DOHH2 (cell line): Measurements from ENCODE around the gene MCU.
"Not testable (repeated sequence)": the region's sequence is repeated elsewhere in the genome, so short reads cannot be mapped to it uniquely, and the experiment has no call there.

ENCODE experiments used
- H3F3A ChIP-seq: fragments of 200-600 bp; sonication (generic), shearing (Covaris generic); 2 replicates; pipeline ENCODE4 v1.6.0; 2016; ENCODE audit warnings: antibody characterized with exemption, mild to moderate bottlenecking; ENCODE audit not compliant: control insufficient read depth, insufficient read depth
- H3K27ac ChIP-seq: fragments of 200-600 bp; sonication (generic); 2 replicates; pipeline ENCODE4 v1.5.1; 2014; ENCODE audit warnings: low read depth, mild to moderate bottlenecking, low read length, moderate library complexity
- H3K27me3 ChIP-seq: fragments of 200-600 bp; sonication (generic); 2 replicates; pipeline ENCODE4 v1.6.1; 2014; ENCODE audit warnings: mild to moderate bottlenecking, low read length, mixed read lengths; ENCODE audit not compliant: control insufficient read depth
- H3K36me3 ChIP-seq: fragments of 200-600 bp; sonication (generic); 2 replicates; pipeline ENCODE4 v1.6.1; 2014; ENCODE audit warnings: mild to moderate bottlenecking, low read length, moderate library complexity, mixed read lengths; ENCODE audit not compliant: control insufficient read depth
- H3K4me1 ChIP-seq: fragments of 200-600 bp; sonication (generic); 2 replicates; pipeline ENCODE4 v1.6.1; 2014; ENCODE audit warnings: mild to moderate bottlenecking, low read length, mixed read lengths; ENCODE audit not compliant: control insufficient read depth
- H3K4me2 ChIP-seq: fragments of 200-600 bp; sonication (generic); 2 replicates; pipeline ENCODE4 v1.6.0; 2014; ENCODE audit warnings: mild to moderate bottlenecking, low read length, moderate library complexity
- H3K4me3 ChIP-seq: fragments of 200-600 bp; sonication (generic); 2 replicates; pipeline ENCODE4 v1.5.1; 2014; ENCODE audit warnings: mild to moderate bottlenecking, low read length, mixed read lengths
- H3K79me2 ChIP-seq: fragments of 200-600 bp; sonication (generic); 2 replicates; pipeline ENCODE4 v1.6.1; 2014; ENCODE audit warnings: mild to moderate bottlenecking, low read length, mixed read lengths; ENCODE audit not compliant: control insufficient read depth
- H3K9me2 ChIP-seq: fragments of 200-600 bp; sonication (generic); replicated peaks from 2 replicates; pipeline ENCODE4 v1.6.1; 2014; ENCODE audit warnings: mild to moderate bottlenecking, low read length, mixed read lengths; ENCODE audit not compliant: control insufficient read depth
- H3K9me3 ChIP-seq: fragments of 200-600 bp; sonication (generic); 2 replicates; pipeline ENCODE4 v1.6.1; 2014; ENCODE audit warnings: antibody characterized with exemption, low read length, mixed read lengths; ENCODE audit not compliant: control insufficient read depth, insufficient read depth
- H4K20me1 ChIP-seq: fragments of 200-600 bp; sonication (generic); 2 replicates; pipeline ENCODE4 v1.6.0; 2014; ENCODE audit warnings: low read depth, mild to moderate bottlenecking, antibody characterized with exemption, low read length, moderate library complexity; ENCODE audit not compliant: control insufficient read depth, insufficient read depth
- CTCF ChIP-seq: fragments of 200-600 bp; sonication (generic); IDR thresholded peaks from one replicate; pipeline ENCODE4 v1.5.1; 2014; ENCODE audit warnings: antibody characterized with exemption, mild to moderate bottlenecking, low read depth, low read length; ENCODE audit not compliant: poor library complexity, severe bottlenecking
- EZH2phosphoT487 ChIP-seq: fragments of 200-600 bp; sonication (generic); IDR thresholded peaks from 2 replicates; pipeline ENCODE4 v1.6.1; 2017; ENCODE audit warnings: borderline replicate concordance, mild to moderate bottlenecking, antibody characterized with exemption, low read length, moderate library complexity, mixed read lengths

Gene MCU

GRCh38 chr10:72735288-72735936, 43.5 kb downstream of the MCU start:
- no peak overlapping the region for H3K4me3 ChIP-seq
- no peaks in the 10 kb centered on the region for H3K27me3 ChIP-seq
- 0 out of 2 replicates have a peak, but pooled peaks cover 3% of the 10 kb centered on the region for H4K20me1 ChIP-seq
- TF ChIP-seq EZH2phosphoT487 (no peak), CTCF (no peak)
- H3K27ac ChIP-seq = no peak overlapping the region
- H3K4me1 ChIP-seq = peaks cover 19% of the 10 kb centered on the region
- H3K9me3 ChIP-seq = no peaks in the 10 kb centered on the region
- peaks cover 2% of the 10 kb centered on the region; the same call in 1 of the 2 replicates for H3K79me2 ChIP-seq
- H3K4me2 ChIP-seq = no peak overlapping the region
- H3K9me2 ChIP-seq = no peaks in the 10 kb centered on the region
- no peaks in the 10 kb centered on the region for H3K36me3 ChIP-seq
- H3F3A ChIP-seq = no peaks in the 10 kb centered on the region

- Histone ChIP-seq H3K36me3 (no peaks in the 10 kb centered on the region), H4K20me1 (0 out of 2 replicates have a peak, but pooled peaks cover 3% of the 10 kb centered on the region), H3K9me3 (no peaks in the 10 kb centered on the region), H3K4me1 (peaks cover 19% of the 10 kb centered on the region), H3K9me2 (no peaks in the 10 kb centered on the region), H3K27ac (no peak overlapping the region), H3K4me3 (no peak overlapping the region), H3K27me3 (no peaks in the 10 kb centered on the region), H3F3A (no peaks in the 10 kb centered on the region), H3K79me2 (peaks cover 2% of the 10 kb centered on the region; the same call in 1 of the 2 replicates), H3K4me2 (no peak overlapping the region)
- TF ChIP-seq EZH2phosphoT487 = no peak
- no peak for TF ChIP-seq CTCF
Observed at GRCh38 chr10:72736176-72736827, 44.4 kb downstream of the MCU start.

DNA sequence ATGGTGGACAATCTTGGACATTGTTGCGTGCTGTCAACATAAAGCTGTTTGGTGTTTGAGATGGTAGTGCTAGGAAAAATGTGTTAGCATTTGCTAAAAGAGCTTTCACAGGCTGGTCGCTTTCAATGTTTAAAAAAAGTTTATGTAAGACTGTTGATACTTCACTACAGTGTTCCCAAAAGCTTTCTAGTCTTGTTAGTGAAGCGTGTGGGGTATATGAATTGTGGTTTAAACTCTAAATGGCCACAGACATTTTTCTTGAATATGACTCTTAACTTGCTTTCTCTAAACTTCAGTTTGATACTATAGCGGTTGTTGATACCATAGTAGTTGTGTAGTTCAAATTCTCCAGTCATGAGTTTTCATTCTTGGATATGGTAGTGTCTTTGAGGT, 44.9 kb downstream of the MCU start:
- Histone ChIP-seq H3F3A (no peaks in the 10 kb centered on the region), H3K9me3 (no peaks in the 10 kb centered on the region), H3K4me1 (peaks cover 19% of the 10 kb centered on the region), H3K27me3 (no peaks in the 10 kb centered on the region), H3K9me2 (no peaks in the 10 kb centered on the region), H3K4me3 (no peak overlapping the region), H3K36me3 (no peaks in the 10 kb centered on the region), H4K20me1 (0 out of 2 replicates have a peak, but pooled peaks cover 5% of the 10 kb centered on the region), H3K27ac (no peak overlapping the region), H3K79me2 (peaks cover 2% of the 10 kb centered on the region; the same call in 1 of the 2 replicates), H3K4me2 (no peak overlapping the region)
- TF ChIP-seq CTCF = no peak
- no peak for TF ChIP-seq EZH2phosphoT487

DNA sequence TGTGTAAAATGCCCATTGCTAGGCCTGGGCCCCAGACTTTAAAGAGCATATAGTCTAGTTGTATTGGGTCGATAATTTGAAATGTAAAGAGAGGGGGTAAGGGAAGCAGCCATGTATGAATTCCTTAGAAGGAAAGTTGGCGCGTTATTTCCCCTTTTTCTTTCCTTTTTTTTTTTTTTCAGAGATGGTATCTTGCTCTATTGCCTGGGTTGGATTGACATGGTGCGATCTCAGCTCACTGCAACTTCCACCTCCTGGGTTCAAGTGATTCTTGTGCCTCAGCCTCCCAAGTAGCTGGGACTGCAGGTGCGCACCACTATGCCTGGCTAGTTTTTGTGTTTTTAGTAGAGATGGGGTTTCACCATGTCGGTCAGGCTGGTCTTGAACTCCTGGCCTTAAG, 45.4 kb downstream of the MCU start:
- H3K4me3 ChIP-seq, H3K27ac ChIP-seq, H3F3A ChIP-seq, H4K20me1 ChIP-seq, H3K4me2 ChIP-seq, H3K9me2 ChIP-seq, H3K27me3 ChIP-seq, H3K79me2 ChIP-seq, H3K36me3 ChIP-seq, H3K9me3 ChIP-seq: not testable (repeated sequence)
- peaks cover 19% of the 10 kb centered on the region for H3K4me1 ChIP-seq
